Smooth muscle cell (in vitro differentiated cells): Measurements from ENCODE around the gene TOMM34. TPM values are rescaled to one million over a fixed set of nuclear protein-coding genes. Genes with fewer than 3 reads are reported as not detected.

Experiments
- DNase-seq: peaks from one replicate; lab custom pipeline; 2025; ENCODE audit not compliant: unreplicated experiment; lab: John Stamatoyannopoulos, UW
- H2AFZ ChIP-seq: fragments of 200-600 bp; sonication (generic); 2 replicates; pipeline ENCODE4 v1.6.0; 2016; ENCODE audit warnings: antibody characterized with exemption, low read depth, mild to moderate bottlenecking
- H3F3A ChIP-seq: fragments of 200-600 bp; sonication (generic); 2 replicates; pipeline ENCODE4 v1.6.0; 2017; ENCODE audit warnings: antibody characterized with exemption, low read depth
- H3K27ac ChIP-seq: fragments of 200-600 bp; sonication (generic); 2 replicates; pipeline ENCODE4 v1.5.1; 2016; ENCODE audit warnings: low read depth, mild to moderate bottlenecking
- H3K27me3 ChIP-seq: fragments of 200-600 bp; sonication (generic); 2 replicates; pipeline ENCODE4 v1.6.1; 2016; ENCODE audit warnings: low read depth, mild to moderate bottlenecking
- H3K36me3 ChIP-seq: fragments of 200-600 bp; sonication (generic); 2 replicates; pipeline ENCODE4 v1.5.1; 2016; ENCODE audit warnings: low read depth
- H3K4me1 ChIP-seq: fragments of 200-600 bp; sonication (generic); 2 replicates; pipeline ENCODE4 v1.5.1; 2016; ENCODE audit warnings: low read depth
- H3K4me2 ChIP-seq: fragments of 200-600 bp; sonication (generic); 2 replicates; pipeline ENCODE4 v1.6.0; 2016; ENCODE audit warnings: mild to moderate bottlenecking
- H3K4me3 ChIP-seq: fragments of 200-600 bp; sonication (generic); 2 replicates; pipeline ENCODE4 v1.5.1; 2016; ENCODE audit warnings: mild to moderate bottlenecking
- H3K79me2 ChIP-seq: fragments of 200-600 bp; sonication (generic); 2 replicates; pipeline ENCODE4 v1.6.0; 2016; ENCODE audit warnings: low read depth, mild to moderate bottlenecking
- H3K9ac ChIP-seq: fragments of 200-600 bp; sonication (generic); 2 replicates; pipeline ENCODE4 v1.6.0; 2016; ENCODE audit warnings: low read depth
- H3K9me3 ChIP-seq: fragments of 200-600 bp; sonication (generic); replicated peaks from 2 replicates; pipeline ENCODE4 v1.5.1; 2016; ENCODE audit warnings: low read depth
- H4K20me1 ChIP-seq: fragments of 200-600 bp; sonication (generic); 2 replicates; pipeline ENCODE4 v1.6.0; 2016; ENCODE audit warnings: low read depth
- WGBS: methylation state at CpG from one replicate; pipeline ENCODE4 v1.1.7; 2016; ENCODE audit warnings: low lambda C conversion rate; 5-methylcytosine and 5-hydroxymethylcytosine counted together
- polyA plus RNA-seq: library from polyadenylated mRNA; unstranded; fragments of >200 nt; fragmentation: Nextera tagmentation; extraction: Ambion mirVana; gene quantifications from 2 replicates; pipeline ENCODE4 v1.2.1, GENCODE V29; 2016
- total RNA-seq: library from RNA; depleted of rRNA; stranded (reverse); fragments of >200 nt; gene quantifications from 2 replicates; pipeline ENCODE4 v1.2.3, GENCODE V29; 2014
- TF ChIP-seq, protein P1 (sequence below): fragments of 200-600 bp; sonication (generic); IDR thresholded peaks from 2 replicates; pipeline ENCODE4 v1.5.1; 2017; ENCODE audit warnings: borderline replicate concordance, mild to moderate bottlenecking, antibody characterized with exemption; ENCODE audit not compliant: insufficient read depth, poor library complexity, severe bottlenecking

The TOMM34 gene
- total and polyA plus RNA-seq, 2 experiments from 2014 or later: 27.2 to 34.9 TPM

GRCh38 chr20:44942264-44942973, 17.8 kb downstream of the TOMM34 start:
- Histone ChIP-seq H3K4me2 (no peak overlapping the region), H3K9ac (no peak overlapping the region), H3K4me3 (no peak overlapping the region), H3K9me3 (no peaks in the 10 kb centered on the region), H3K4me1 (no peaks in the 10 kb centered on the region), H4K20me1 (peaks cover 22% of the 10 kb centered on the region), H2AFZ (no peak overlapping the region), H3K27me3 (no peaks in the 10 kb centered on the region), H3K36me3 (no peaks in the 10 kb centered on the region), H3K79me2 (no peaks in the 10 kb centered on the region), H3F3A (peaks cover 6% of the 10 kb centered on the region), H3K27ac (no peak overlapping the region)
- 96% methylated on average over 4 of the region's 4 CpGs for WGBS
- DNase-seq: no peak
- TF ChIP-seq, protein P1, sequence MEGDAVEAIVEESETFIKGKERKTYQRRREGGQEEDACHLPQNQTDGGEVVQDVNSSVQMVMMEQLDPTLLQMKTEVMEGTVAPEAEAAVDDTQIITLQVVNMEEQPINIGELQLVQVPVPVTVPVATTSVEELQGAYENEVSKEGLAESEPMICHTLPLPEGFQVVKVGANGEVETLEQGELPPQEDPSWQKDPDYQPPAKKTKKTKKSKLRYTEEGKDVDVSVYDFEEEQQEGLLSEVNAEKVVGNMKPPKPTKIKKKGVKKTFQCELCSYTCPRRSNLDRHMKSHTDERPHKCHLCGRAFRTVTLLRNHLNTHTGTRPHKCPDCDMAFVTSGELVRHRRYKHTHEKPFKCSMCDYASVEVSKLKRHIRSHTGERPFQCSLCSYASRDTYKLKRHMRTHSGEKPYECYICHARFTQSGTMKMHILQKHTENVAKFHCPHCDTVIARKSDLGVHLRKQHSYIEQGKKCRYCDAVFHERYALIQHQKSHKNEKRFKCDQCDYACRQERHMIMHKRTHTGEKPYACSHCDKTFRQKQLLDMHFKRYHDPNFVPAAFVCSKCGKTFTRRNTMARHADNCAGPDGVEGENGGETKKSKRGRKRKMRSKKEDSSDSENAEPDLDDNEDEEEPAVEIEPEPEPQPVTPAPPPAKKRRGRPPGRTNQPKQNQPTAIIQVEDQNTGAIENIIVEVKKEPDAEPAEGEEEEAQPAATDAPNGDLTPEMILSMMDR: no peak

DNA sequence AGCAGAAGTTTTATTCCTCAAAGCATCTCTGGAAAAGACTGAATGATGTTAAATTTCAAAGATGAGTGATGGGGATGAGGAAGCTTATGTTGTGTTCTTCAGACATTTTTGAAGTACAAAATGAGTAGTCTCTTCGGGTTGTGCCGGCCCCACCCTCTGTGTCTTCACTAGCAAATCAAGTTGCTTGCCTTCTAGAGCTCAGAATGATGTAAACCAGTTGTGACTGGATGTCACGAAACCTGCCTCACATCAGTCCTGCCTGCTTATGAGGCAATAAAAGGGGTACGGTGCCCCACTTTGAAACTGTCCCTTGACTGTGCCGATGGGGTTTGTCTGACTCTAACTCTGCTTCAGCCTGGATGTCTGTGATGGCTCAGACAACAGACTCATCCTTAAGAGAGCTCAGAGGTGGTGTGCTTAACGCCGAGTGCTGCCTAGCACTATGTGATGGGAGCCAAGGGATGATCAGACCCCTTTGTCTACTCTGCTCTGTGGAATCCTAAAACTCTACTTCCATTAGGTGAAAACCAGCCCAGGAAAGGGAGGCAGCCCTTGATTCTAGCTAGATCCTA, 19.0 kb downstream of the TOMM34 start:
- Histone ChIP-seq H3K27me3 (no peaks in the 10 kb centered on the region), H4K20me1 (peaks cover 20% of the 10 kb centered on the region), H3K4me2 (no peak overlapping the region), H3K36me3 (no peaks in the 10 kb centered on the region), H3K4me1 (no peaks in the 10 kb centered on the region), H3K27ac (no peak overlapping the region), H3K9ac (no peak overlapping the region), H2AFZ (no peak overlapping the region), H3K79me2 (no peaks in the 10 kb centered on the region), H3K9me3 (no peaks in the 10 kb centered on the region), H3F3A (peaks cover 6% of the 10 kb centered on the region), H3K4me3 (no peak overlapping the region)
- DNase-seq: no peak
- WGBS: 88% methylated on average over 7 of the region's 7 CpGs
- TF ChIP-seq, protein P1: no peak

DNA sequence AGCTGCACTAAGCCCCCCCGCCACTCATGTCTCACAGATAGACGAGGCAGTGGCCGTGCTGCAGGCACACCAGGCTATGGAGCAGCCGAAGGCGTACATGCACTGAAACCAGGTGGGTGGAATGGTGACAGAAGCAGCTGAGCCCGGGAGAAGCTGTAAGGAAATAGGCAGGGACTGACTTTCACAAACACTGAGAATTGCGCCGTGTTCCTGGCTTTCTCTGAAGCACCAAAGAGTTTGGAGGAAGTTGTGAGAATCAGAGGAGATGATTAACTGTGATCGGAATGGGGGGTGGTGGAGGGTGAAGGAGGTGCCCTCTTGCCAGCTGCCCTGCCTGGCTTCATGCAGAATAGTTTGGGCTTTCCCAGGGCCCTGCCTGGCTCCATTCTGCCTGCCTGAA, 21.6 kb downstream of the TOMM34 start:
- no peak overlapping the region for H3K4me2 ChIP-seq
- H3K4me3 ChIP-seq: no peak overlapping the region
- 94% methylated on average over 9 of the region's 9 CpGs for WGBS
- H3K27me3 ChIP-seq: no peaks in the 10 kb centered on the region
- H3K27ac ChIP-seq: no peak overlapping the region
- no peaks in the 10 kb centered on the region for H3K9me3 ChIP-seq
- H3K4me1 ChIP-seq: no peaks in the 10 kb centered on the region
- H3K79me2 ChIP-seq: no peaks in the 10 kb centered on the region
- H3K9ac ChIP-seq: no peak overlapping the region
- peaks cover 2% of the 10 kb centered on the region for H3F3A ChIP-seq
- no peak overlapping the region for H2AFZ ChIP-seq
- peaks cover 9% of the 10 kb centered on the region for H4K20me1 ChIP-seq
- DNase-seq: no peak
- no peaks in the 10 kb centered on the region for H3K36me3 ChIP-seq
- TF ChIP-seq, protein P1: no peak
